A549 treated with CpdA at 1 μM for 4 hours (cell line): ENCODE measurements around the gene ESM1. TPM values are rescaled to one million over a fixed set of nuclear protein-coding genes. Genes with fewer than 3 reads are reported as not detected.

Experiments used
- total RNA-seq: library from RNA; stranded (reverse); fragments of 200-300 nt; extraction: Qiagen RNA extraction; gene quantifications from 5 replicates; pipeline ENCODE4 v1.2.3, GENCODE V29; 2022; ENCODE audit warnings: low read depth

The ESM1 gene, protein sequence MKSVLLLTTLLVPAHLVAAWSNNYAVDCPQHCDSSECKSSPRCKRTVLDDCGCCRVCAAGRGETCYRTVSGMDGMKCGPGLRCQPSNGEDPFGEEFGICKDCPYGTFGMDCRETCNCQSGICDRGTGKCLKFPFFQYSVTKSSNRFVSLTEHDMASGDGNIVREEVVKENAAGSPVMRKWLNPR
- not detected in 5 replicates for total RNA-seq

GRCh38 chr5:54985301-54986268 lies at the start of gene ESM1:
Gene ESM1 (minus strand): TSS chr5:54985593. CDS start chr5:54985517, 76 bp downstream.

Other genes with a start within 250 kb of the ESM1 start
- gene GZMK, start 38.7 kb upstream of the ESM1 start, total RNA-seq = not detected in 5 replicates
- not detected in 5 replicates for gene GZMA, start 117.1 kb upstream of the ESM1 start, total RNA-seq
- gene GPX8, start 174.6 kb upstream of the ESM1 start, total RNA-seq = 38.0 to 48.1 TPM (median 38.8 TPM) in 5 replicates
- gene CDC20B, start 187.6 kb upstream of the ESM1 start, total RNA-seq = 0.07 to 0.16 TPM (median 0.12 TPM) in 5 replicates
- gene MCIDAS, start 241.7 kb upstream of the ESM1 start, total RNA-seq = 1.8 to 2.5 TPM (median 2.2 TPM) in 5 replicates
- gene CCNO, start 248.0 kb upstream of the ESM1 start, total RNA-seq = 5.4 to 10.2 TPM (median 8.9 TPM) in 5 replicates